Psoas muscle (tissue), 8 donors: ENCODE measurements around the gene PDCD10. TPM values are rescaled to one million over a fixed set of nuclear protein-coding genes. Genes with fewer than 3 reads are reported as not detected.

Experiments
- ATAC-seq, 4 donors: fragments of 200-7000 bp; cut with Tn5 transposase; one replicate each; pipeline ENCODE4 v1.9.1; 2020; ENCODE audit warnings: moderate library complexity in 3 of 4, mild to moderate bottlenecking in 2 of 4
- DNase-seq, 2 donors: peaks; one replicate each; pipeline ENCODE4 v3.0.0-alpha.2; 2020
- H3K27ac ChIP-seq: fragments of 200-600 bp; one replicate; pipeline ENCODE4 v1.8.0; 2022
- H3K27me3 ChIP-seq, 3 donors: fragments of 200-600 bp in 1 of 3; one replicate each; pipeline versions ENCODE4 v1.6.1 to v1.8.0; 2013 to 2022; ENCODE audit warnings: low read length in 2 of 3, mild to moderate bottlenecking in 2 of 3, moderate library complexity in 1 of 3; ENCODE audit not compliant: insufficient read depth in 3 of 3
- H3K36me3 ChIP-seq, 2 donors: fragments of 200-600 bp in 1 of 2; one replicate each; pipeline versions ENCODE4 v1.6.1 to v1.8.0; 2013 to 2022; ENCODE audit warnings: low read depth in 1 of 2, mild to moderate bottlenecking in 1 of 2, moderate library complexity in 1 of 2; ENCODE audit not compliant: insufficient read depth in 1 of 2
- H3K4me1 ChIP-seq: fragments of 200-600 bp; one replicate; pipeline ENCODE4 v1.8.0; 2022
- H3K4me3 ChIP-seq: fragments of 200-600 bp; one replicate; pipeline ENCODE4 v1.8.0; 2022; ENCODE audit warnings: mild to moderate bottlenecking
- H3K9me3 ChIP-seq: fragments of 200-600 bp; one replicate; pipeline ENCODE4 v1.8.0; 2022
- CTCF ChIP-seq: fragments of 200-600 bp; IDR thresholded peaks from one replicate; pipeline ENCODE4 v1.8.0; 2022; ENCODE audit warnings: antibody characterized with exemption
- WGBS, 3 donors: extraction: QIAGEN DNeasy Blood & Tissue Kit; methylation state at CpG; one replicate each; pipeline versions ENCODE4 v1.1.6 to v1.1.7; 2013; 5-methylcytosine and 5-hydroxymethylcytosine counted together
- intact Hi-C, 2 donors: fragments of 100-400 bp; cut with DNase I; formaldehyde crosslinking; loops; one replicate each; pipeline versions ENCODE4 v1.11.0 to v1.14.2; 2022
- polyA plus RNA-seq, 3 donors: library from polyadenylated mRNA; stranded (reverse); fragments of 200-250 nt; gene quantifications; one replicate each; pipeline ENCODE4 v1.2.3, GENCODE V29; 2013
- total RNA-seq, 4 donors: library from RNA; stranded (reverse); fragmentation: NEBNext Ultra II Directional in 2 of 4; extraction: Animal tissue kit (Norgen Biotek cat#: 25700) in 2 of 4; gene quantifications; one replicate each; pipeline versions ENCODE4 v1.2.1 to v1.2.4, GENCODE V29; 2021 to 2023
- donor health status: healthy with polysubstance abuse.
- donor health status: DM: no; HTN: no; CAD: no; lungs with moderate emphysema.
- donor health status: Bipolar disorder and iron deficiency.
- donor health status: healthy.
- donor health status: DM: yes; HTN: yes; CAD: no.
- donor health status: DM: no; HTN: no; CAD: no.
- donor health status: DM: no; HTN: no; CAD: no.
- donor health status: DM: yes; HTN: yes; CAD: no.

Gene PDCD10
- total and polyA plus RNA-seq, 7 donors: 16.4 to 47.9 (median 23.6) TPM

GRCh38 chr3:167776066-167776685 is 41.5 kb upstream of the PDCD10 start:
- Histone ChIP-seq H3K36me3 (no peaks in the 10 kb centered on the region), H3K27me3 (no peaks in the 10 kb centered on the region), H3K4me3 (no peak overlapping the region), H3K9me3 (no peaks in the 10 kb centered on the region), H3K27ac (no peak overlapping the region), H3K4me1 (no peaks in the 10 kb centered on the region)
- intact Hi-C loops: no loop called here
- ATAC-seq: no peak
- no peak for TF ChIP-seq CTCF
- 29 to 40% (median 39%) methylated on average over 4 of the region's 4 CpGs for WGBS, 3 donors
- no peak for DNase-seq

- intact Hi-C loops: no loop called here
Observed at GRCh38 chr3:167773584-167773983, 38.9 kb upstream of the PDCD10 start.

GRCh38 chr3:167772992-167773391 is 38.3 kb upstream of the PDCD10 start:
- Histone ChIP-seq H3K9me3 (no peaks in the 10 kb centered on the region), H3K27ac (no peak overlapping the region), H3K4me3 (no peak overlapping the region), H3K27me3 (no peaks in the 10 kb centered on the region), H3K4me1 (no peaks in the 10 kb centered on the region), H3K36me3 (no peaks in the 10 kb centered on the region)
- intact Hi-C loops: no loop called here
- no peak for ATAC-seq
- TF ChIP-seq CTCF: no peak
- WGBS, 3 donors: 62 to 76% (median 74%) methylated on average over 3 of the region's 3 CpGs
- DNase-seq: no peak

More at GRCh38 chr3:167773584-167773983, 38.9 kb upstream of the PDCD10 start:
- Histone ChIP-seq H3K9me3 (no peaks in the 10 kb centered on the region), H3K4me3 (no peak overlapping the region), H3K4me1 (no peaks in the 10 kb centered on the region), H3K36me3 (no peaks in the 10 kb centered on the region), H3K27ac (no peak overlapping the region), H3K27me3 (no peaks in the 10 kb centered on the region)
- WGBS, 3 donors: 66 to 80% (median 67%) methylated on average over 1 of the region's 1 CpG
- TF ChIP-seq CTCF: no peak
- DNase-seq: no peak
- ATAC-seq: no peak

GRCh38 chr3:167762296-167762695 is 27.6 kb upstream of the PDCD10 start:
- no peaks in the 10 kb centered on the region for H3K36me3 ChIP-seq
- ATAC-seq: no peak
- no peak overlapping the region for H3K4me3 ChIP-seq
- intact Hi-C loops: no loop called here
- no peak overlapping the region for H3K27ac ChIP-seq
- DNase-seq: no peak
- WGBS, 3 donors: 40 to 47% (median 42%) methylated on average over 2 of the region's 2 CpGs
- no peaks in the 10 kb centered on the region for H3K27me3 ChIP-seq
- TF ChIP-seq CTCF: no peak
- H3K4me1 ChIP-seq: no peaks in the 10 kb centered on the region
- no peaks in the 10 kb centered on the region for H3K9me3 ChIP-seq

- ATAC-seq: no peak
- Histone ChIP-seq H3K36me3 (no peaks in the 10 kb centered on the region), H3K27me3 (no peaks in the 10 kb centered on the region), H3K4me1 (no peaks in the 10 kb centered on the region), H3K4me3 (no peak overlapping the region), H3K9me3 (no peaks in the 10 kb centered on the region), H3K27ac (no peak overlapping the region)
- intact Hi-C loops: no loop called here
- no peak for TF ChIP-seq CTCF
- no peak for DNase-seq
- WGBS, 3 donors: 58 to 73% (median 65%) methylated on average over 1 of the region's 1 CpG
Observed at GRCh38 chr3:167761302-167761701, 26.6 kb upstream of the PDCD10 start.
